SU-DHL-6 (cell line): Measurements from ENCODE around the gene IQGAP3.

Experiments used
- EZH2phosphoT487 ChIP-seq: fragments of 200-600 bp; sonication (generic), shearing (Covaris generic); conservative IDR thresholded peaks from 2 replicates; pipeline ENCODE4 v1.6.1; 2018; ENCODE audit warnings: mild to moderate bottlenecking, antibody characterized with exemption, low read length, moderate library complexity, mixed read lengths
- TF ChIP-seq, protein P1 (sequence below): fragments of 200-600 bp; sonication (generic); IDR thresholded peaks from one replicate; pipeline ENCODE4 v1.5.1; 2017; ENCODE audit warnings: antibody characterized with exemption, mild to moderate bottlenecking, low read length, moderate library complexity; ENCODE audit not compliant: insufficient read depth, poor library complexity, severe bottlenecking

- TF ChIP-seq EZH2phosphoT487, result no peak
- TF ChIP-seq, protein P1, sequence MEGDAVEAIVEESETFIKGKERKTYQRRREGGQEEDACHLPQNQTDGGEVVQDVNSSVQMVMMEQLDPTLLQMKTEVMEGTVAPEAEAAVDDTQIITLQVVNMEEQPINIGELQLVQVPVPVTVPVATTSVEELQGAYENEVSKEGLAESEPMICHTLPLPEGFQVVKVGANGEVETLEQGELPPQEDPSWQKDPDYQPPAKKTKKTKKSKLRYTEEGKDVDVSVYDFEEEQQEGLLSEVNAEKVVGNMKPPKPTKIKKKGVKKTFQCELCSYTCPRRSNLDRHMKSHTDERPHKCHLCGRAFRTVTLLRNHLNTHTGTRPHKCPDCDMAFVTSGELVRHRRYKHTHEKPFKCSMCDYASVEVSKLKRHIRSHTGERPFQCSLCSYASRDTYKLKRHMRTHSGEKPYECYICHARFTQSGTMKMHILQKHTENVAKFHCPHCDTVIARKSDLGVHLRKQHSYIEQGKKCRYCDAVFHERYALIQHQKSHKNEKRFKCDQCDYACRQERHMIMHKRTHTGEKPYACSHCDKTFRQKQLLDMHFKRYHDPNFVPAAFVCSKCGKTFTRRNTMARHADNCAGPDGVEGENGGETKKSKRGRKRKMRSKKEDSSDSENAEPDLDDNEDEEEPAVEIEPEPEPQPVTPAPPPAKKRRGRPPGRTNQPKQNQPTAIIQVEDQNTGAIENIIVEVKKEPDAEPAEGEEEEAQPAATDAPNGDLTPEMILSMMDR, result no peak
These were observed 87.8 kb downstream of the IQGAP3 start for GRCh38 chr1:156484480-156485058.
